H1 (cell line): ENCODE results near the gene FIGNL1. TPM values are rescaled to one million over a fixed set of nuclear protein-coding genes. Genes with fewer than 3 reads are reported as not detected.

Source experiments
- CTCF ChIA-PET: fragments of 300-600 bp; sonication (Branson Sonifier 250); formaldehyde crosslinking; loops from one replicate; lab custom pipeline; 2021; ENCODE audit not compliant: partially characterized antibody; lab: Charles Lee
- POLR2A ChIA-PET: fragments of 300-600 bp; sonication (Branson Sonifier 250); formaldehyde crosslinking; loops from one replicate; lab custom pipeline; 2021; ENCODE audit warnings: inconsistent platforms; ENCODE audit not compliant: partially characterized antibody; lab: Charles Lee
- DNase-seq, 2 experiments: peaks; one replicate each; pipeline versions ENCODE4 v3.0.0 to v3.0.0-alpha.2; 2010 to 2022; ENCODE audit warnings: low spot score in 2 of 2, low read depth in 1 of 2, mixed read lengths in 1 of 2
- FAIRE-seq: peaks from 2 replicates; lab custom pipeline; 2011; peaks lifted over from hg19 to GRCh38; lab: Jason Lieb, UNC
- H2AFZ ChIP-seq: 2 replicates; pipeline ENCODE4 v1.8.1; 2012; ENCODE audit warnings: low read length, inconsistent platforms
- H2AK5ac ChIP-seq: 2 replicates; pipeline ENCODE4 v1.6.1; 2013; ENCODE audit warnings: low read depth, low read length
- H2BK120ac ChIP-seq: replicated peaks from 2 replicates; pipeline ENCODE3; 2013; ENCODE audit warnings: low read depth, low read length, inconsistent platforms
- H2BK12ac ChIP-seq: 2 replicates; pipeline ENCODE4 v1.6.1; 2013; ENCODE audit warnings: low read depth, low read length
- H2BK15ac ChIP-seq: 2 replicates; pipeline ENCODE4 v1.6.1; 2013; ENCODE audit warnings: low read length
- H2BK20ac ChIP-seq: 2 replicates; pipeline ENCODE4 v1.6.1; 2013; ENCODE audit warnings: low read length
- H2BK5ac ChIP-seq: 2 replicates; pipeline ENCODE4 v1.6.1; 2013; ENCODE audit warnings: low read depth, low read length
- H3K14ac ChIP-seq: 2 replicates; pipeline ENCODE4 v1.6.1; 2013; ENCODE audit warnings: inconsistent platforms; ENCODE audit not compliant: insufficient read length
- H3K18ac ChIP-seq: 2 replicates; pipeline ENCODE4 v1.6.1; 2013; ENCODE audit warnings: low read length; ENCODE audit errors: extremely low read depth
- H3K23ac ChIP-seq: 2 replicates; pipeline ENCODE4 v1.6.1; 2013; ENCODE audit warnings: inconsistent platforms; ENCODE audit not compliant: insufficient read length
- H3K23me2 ChIP-seq: 2 replicates; pipeline ENCODE4 v1.6.1; 2013; ENCODE audit warnings: low read depth, low read length
- H3K27ac ChIP-seq: 2 replicates; pipeline ENCODE4 v1.6.1; 2011; ENCODE audit warnings: low read depth, low read length, inconsistent platforms
- H3K27me3 ChIP-seq, 4 experiments: replicated peaks in 1 of 4; 1 replicate in 1 of 4; 2 replicates in 3 of 4; pipeline versions ENCODE4 v1.6.1 to v1.8.1; 2011 to 2013; ENCODE audit warnings: low read length in 3 of 4, mild to moderate bottlenecking in 3 of 4, inconsistent platforms in 2 of 4, mixed read lengths in 2 of 4, moderate library complexity in 1 of 4; ENCODE audit not compliant: control insufficient read depth in 3 of 4, insufficient read depth in 3 of 4; ENCODE audit errors: extremely low read depth in 1 of 4
- H3K36me3 ChIP-seq, 4 experiments: 2 replicates each; pipeline versions ENCODE4 v1.6.1 to v1.8.1; 2011 to 2013; ENCODE audit warnings: mild to moderate bottlenecking in 4 of 4, low read length in 3 of 4, moderate library complexity in 2 of 4, control low read depth in 1 of 4, inconsistent platforms in 1 of 4; ENCODE audit not compliant: insufficient read depth in 4 of 4, control insufficient read depth in 2 of 4
- H3K4ac ChIP-seq: replicated peaks from 2 replicates; pipeline ENCODE3; 2013; ENCODE audit warnings: low read length, low read depth, mixed read lengths, inconsistent platforms; ENCODE audit not compliant: insufficient read length
- H3K4me1 ChIP-seq, 4 experiments: replicated peaks in 1 of 4; 1 replicate in 1 of 4; 2 replicates in 3 of 4; pipeline versions ENCODE4 v1.6.1 to v1.8.1; 2011 to 2013; ENCODE audit warnings: low read length in 3 of 4, inconsistent platforms in 2 of 4, mixed read lengths in 1 of 4; ENCODE audit not compliant: insufficient read depth in 4 of 4, control insufficient read depth in 3 of 4
- H3K4me2 ChIP-seq, 2 experiments: 2 replicates each; pipeline versions ENCODE4 v1.6.1 to v1.8.1; 2011 to 2013; ENCODE audit warnings: low read depth in 2 of 2, low read length in 2 of 2, control low read depth in 1 of 2, inconsistent platforms in 1 of 2, mild to moderate bottlenecking in 1 of 2; ENCODE audit not compliant: insufficient read depth in 1 of 2
- H3K4me3 ChIP-seq, 4 experiments: fragments of 200-600, 300-600 bp in 1 of 4; sonication (generic), shearing (Covaris generic), sonication (Bioruptor Twin) in 1 of 4; 2 replicates each; pipeline versions ENCODE4 v1.5.1 to v1.8.1; 2011 to 2016; ENCODE audit warnings: low read length in 4 of 4, low read depth in 3 of 4, control low read depth in 2 of 4, inconsistent platforms in 2 of 4, mild to moderate bottlenecking in 2 of 4, mixed read lengths in 1 of 4, moderate library complexity in 1 of 4; ENCODE audit not compliant: insufficient read depth in 2 of 4; ENCODE audit errors: extremely low read depth in 1 of 4
- H3K56ac ChIP-seq: replicated peaks from 2 replicates; pipeline ENCODE3; 2013; ENCODE audit warnings: low read depth, mild to moderate bottlenecking, mixed read lengths, low read length, inconsistent platforms; ENCODE audit not compliant: insufficient read length
- H3K79me1 ChIP-seq: 2 replicates; pipeline ENCODE4 v1.6.1; 2013; ENCODE audit warnings: low read depth, low read length, control low read depth
- H3K79me2 ChIP-seq, 2 experiments: 2 replicates each; pipeline versions ENCODE4 v1.6.1 to v1.8.1; 2012 to 2013; ENCODE audit warnings: low read length in 2 of 2, mild to moderate bottlenecking in 2 of 2, inconsistent platforms in 1 of 2; ENCODE audit not compliant: insufficient read depth in 2 of 2, control insufficient read depth in 1 of 2
- H3K9ac ChIP-seq, 4 experiments: replicated peaks in 1 of 4; 1 replicate in 1 of 4; 2 replicates in 3 of 4; pipeline versions ENCODE4 v1.6.1 to v1.8.1; 2011 to 2013; ENCODE audit warnings: low read depth in 3 of 4, low read length in 3 of 4, control low read depth in 2 of 4, mild to moderate bottlenecking in 2 of 4, moderate library complexity in 2 of 4, inconsistent platforms in 1 of 4; ENCODE audit errors: extremely low read depth in 1 of 4
- H3K9me3 ChIP-seq, 2 experiments: 2 replicates each; pipeline versions ENCODE4 v1.6.1 to v1.8.1; 2012 to 2013; ENCODE audit warnings: mild to moderate bottlenecking in 2 of 2, moderate library complexity in 2 of 2, control low read depth in 1 of 2, inconsistent platforms in 1 of 2, low read depth in 1 of 2, low read length in 1 of 2, mixed read lengths in 1 of 2; ENCODE audit not compliant: insufficient read depth in 2 of 2
- H4K20me1 ChIP-seq, 2 experiments: replicated peaks in 1 of 2; 2 replicates each; pipeline versions ENCODE3 to v1.8.1; 2011 to 2013; ENCODE audit warnings: inconsistent platforms in 2 of 2, low read length in 2 of 2, mild to moderate bottlenecking in 1 of 2; ENCODE audit not compliant: insufficient read depth in 2 of 2, control insufficient read depth in 1 of 2
- H4K5ac ChIP-seq: 2 replicates; pipeline ENCODE4 v1.6.1; 2013; ENCODE audit warnings: low read length, low read depth, mixed read lengths, inconsistent platforms; ENCODE audit not compliant: insufficient read length
- H4K8ac ChIP-seq: 2 replicates; pipeline ENCODE4 v1.8.0; 2013; ENCODE audit warnings: mild to moderate bottlenecking, moderate library complexity, low read length, inconsistent platforms; ENCODE audit not compliant: insufficient read depth; ENCODE audit errors: extremely low read depth
- H4K91ac ChIP-seq: replicated peaks from 2 replicates; pipeline ENCODE3; 2013; ENCODE audit warnings: low read length, mixed read lengths, inconsistent platforms; ENCODE audit not compliant: insufficient read length
- ASH2L ChIP-seq: fragments of 200-600, 300-600 bp; sonication (generic); IDR thresholded peaks from one replicate; pipeline ENCODE4 v1.7.1; 2017; ENCODE audit warnings: low read length
- E2F6 ChIP-seq: IDR thresholded peaks from 2 replicates; pipeline ENCODE4 v1.6.1; 2012; ENCODE audit warnings: inconsistent platforms
- NANOG ChIP-seq: IDR thresholded peaks from 2 replicates; pipeline ENCODE4 v1.6.1; 2011; ENCODE audit warnings: low read length, low read depth, mild to moderate bottlenecking, inconsistent platforms; ENCODE audit not compliant: insufficient read depth, poor library complexity, severe bottlenecking
- NRF1 ChIP-seq: IDR thresholded peaks from 2 replicates; pipeline ENCODE4 v1.6.1; 2011; ENCODE audit warnings: mild to moderate bottlenecking, low read depth, low read length, improper control_type of control experiment
- POLR2A ChIP-seq, 2 experiments: IDR thresholded peaks; 1 replicate in 1 of 2; 2 replicates in 1 of 2; pipeline ENCODE4 v1.6.1; 2011; ENCODE audit warnings: low read depth in 2 of 2, low read length in 2 of 2, mild to moderate bottlenecking in 2 of 2; ENCODE audit errors: control extremely low read depth in 1 of 2
- RFX5 ChIP-seq: IDR thresholded peaks from 2 replicates; pipeline ENCODE4 v1.6.1; 2011; ENCODE audit warnings: low read depth, low read length, improper control_type of control experiment, borderline replicate concordance
- SP4 ChIP-seq: IDR thresholded peaks from 2 replicates; pipeline ENCODE4 v1.6.1; 2012; ENCODE audit warnings: low read length, inconsistent platforms
- TEAD4 ChIP-seq: IDR thresholded peaks from 2 replicates; pipeline ENCODE4 v1.6.1; 2012; ENCODE audit warnings: low read depth, low read length, inconsistent platforms, mixed read lengths
- WGBS, 2 experiments: shearing (Covaris generic) in 1 of 2; methylation state at CpG; one replicate each; pipeline versions ENCODE4 v1.1.6 to v1.1.7; 2013 to 2015; ENCODE audit warnings: low lambda C conversion rate in 2 of 2, mixed read lengths in 2 of 2, inconsistent platforms in 1 of 2, low coverage in 1 of 2, missing lambda C conversion rate in 1 of 2; ENCODE audit not compliant: insufficient replicate concordance in 2 of 2, insufficient coverage in 1 of 2, insufficient read length in 1 of 2; ENCODE audit errors: extremely low coverage in 1 of 2, missing lambda C conversion rate in 1 of 2; 5-methylcytosine and 5-hydroxymethylcytosine counted together
- polyA plus RNA-seq, 7 experiments: library from polyadenylated mRNA; depleted of rRNA in 3 of 7; stranded (reverse) in 5 of 7; unstranded in 2 of 7; fragments of >200 nt in 5 of 7; fragments of 200-250 nt in 2 of 7; gene quantifications; 1 replicate in 5 of 7; 2 replicates in 1 of 7; 4 replicates in 1 of 7; pipeline versions ENCODE4 v1.2.1 to v1.2.3, GENCODE V29; 2011 to 2013; ENCODE audit warnings: missing spikeins in 2 of 7, mixed read lengths in 2 of 7
- total RNA-seq: library from RNA; stranded (reverse); fragmentation: NEBNext Ultra II Directional; extraction: Animal tissue kit (Norgen Biotek cat#: 25700); gene quantifications from 2 replicates; pipeline ENCODE4 v1.2.1, GENCODE V29; 2021

FIGNL1 gene
- total and polyA plus RNA-seq, 2 of the 8 experiments (the other 6 are each of a cell fraction or from before 2014, with no cell fraction given): 6.5 to 9.9 TPM

GRCh38 chr7:50461695-50462094, 11.5 kb upstream of the FIGNL1 start:
- Histone ChIP-seq H2BK120ac (no peak overlapping the region), H3K9me3 (peaks cover 0 to 6% of the 10 kb centered on the region in 2 experiments; a peak in 2 of 4 replicates), H4K8ac (no peak overlapping the region), H2BK15ac (no peak overlapping the region), H3K56ac (no peak overlapping the region), H3K23me2 (no peaks in the 10 kb centered on the region), H3K14ac (no peak overlapping the region), H3K27ac (no peak overlapping the region), H3K36me3 (no peaks in the 10 kb centered on the region), H2BK12ac (no peak overlapping the region), H3K23ac (no peak overlapping the region), H3K9ac (no peak overlapping the region), H2AK5ac (no peak overlapping the region), H3K27me3 (no peaks in the 10 kb centered on the region; a peak in 1 of 7 replicates), H2BK20ac (no peak overlapping the region), H4K20me1 (no peaks in the 10 kb centered on the region)
- no peak for FAIRE-seq
- CTCF ChIA-PET: no interaction called here
- WGBS, 2 experiments: 100% methylated on average over 1 of the region's 1 CpG; no CpG with 5 or more reads in 1 of the 2 experiments
- no peak for TF ChIP-seq E2F6
- no peak for TF ChIP-seq POLR2A (IDR thresholded peaks at IDR 0.05; ENCODE audit: control extremely low read depth in 1 of 2, low read depth in 2 of 2, low read length in 2 of 2)
- no peak for TF ChIP-seq NRF1
- TF ChIP-seq ASH2L: no peak
- no peak for TF ChIP-seq SP4
- no peak for TF ChIP-seq TEAD4
- no peak for TF ChIP-seq RFX5
- TF ChIP-seq NANOG: no peak
- TF ChIP-seq, all 59 proteins: peak for 0
- H4K91ac ChIP-seq: no peak overlapping the region
- POLR2A ChIA-PET: no interaction called here
- no peaks in the 10 kb centered on the region for H3K4me1 ChIP-seq
- H3K79me1 ChIP-seq: no peaks in the 10 kb centered on the region
- H2BK5ac ChIP-seq: no peak overlapping the region
- no peak overlapping the region for H4K5ac ChIP-seq
- no peak overlapping the region for H3K4me3 ChIP-seq
- H3K4me2 ChIP-seq: no peak overlapping the region
- no peak overlapping the region for H2AFZ ChIP-seq
- no peak for DNase-seq
- no peaks in the 10 kb centered on the region for H3K79me2 ChIP-seq
- H3K18ac ChIP-seq: no peak overlapping the region
- no peak overlapping the region for H3K4ac ChIP-seq
